ENCODE measurements around the gene PRRX2.

DNA sequence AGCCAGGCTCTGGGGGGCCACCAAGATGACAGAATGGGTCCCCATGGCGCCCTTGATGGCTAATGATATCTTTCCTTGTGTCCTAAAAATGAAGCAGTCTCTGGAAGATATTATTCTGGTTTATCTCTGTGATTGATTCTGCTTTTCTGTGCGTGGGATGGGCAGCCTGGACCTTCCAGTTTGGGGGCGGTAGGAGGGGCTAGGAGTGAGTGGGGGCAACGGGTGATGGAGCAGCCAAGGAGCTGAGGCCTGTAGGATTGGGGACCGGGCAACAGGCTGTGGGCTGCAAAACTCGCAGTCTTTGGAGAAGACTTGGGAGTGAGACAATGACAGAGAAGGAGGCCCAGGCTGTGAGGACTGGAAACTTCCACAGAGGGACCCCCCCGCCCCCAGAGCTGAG, 8.8 kb downstream of the PRRX2 start:
- TF ChIP-seq, protein P1, sequence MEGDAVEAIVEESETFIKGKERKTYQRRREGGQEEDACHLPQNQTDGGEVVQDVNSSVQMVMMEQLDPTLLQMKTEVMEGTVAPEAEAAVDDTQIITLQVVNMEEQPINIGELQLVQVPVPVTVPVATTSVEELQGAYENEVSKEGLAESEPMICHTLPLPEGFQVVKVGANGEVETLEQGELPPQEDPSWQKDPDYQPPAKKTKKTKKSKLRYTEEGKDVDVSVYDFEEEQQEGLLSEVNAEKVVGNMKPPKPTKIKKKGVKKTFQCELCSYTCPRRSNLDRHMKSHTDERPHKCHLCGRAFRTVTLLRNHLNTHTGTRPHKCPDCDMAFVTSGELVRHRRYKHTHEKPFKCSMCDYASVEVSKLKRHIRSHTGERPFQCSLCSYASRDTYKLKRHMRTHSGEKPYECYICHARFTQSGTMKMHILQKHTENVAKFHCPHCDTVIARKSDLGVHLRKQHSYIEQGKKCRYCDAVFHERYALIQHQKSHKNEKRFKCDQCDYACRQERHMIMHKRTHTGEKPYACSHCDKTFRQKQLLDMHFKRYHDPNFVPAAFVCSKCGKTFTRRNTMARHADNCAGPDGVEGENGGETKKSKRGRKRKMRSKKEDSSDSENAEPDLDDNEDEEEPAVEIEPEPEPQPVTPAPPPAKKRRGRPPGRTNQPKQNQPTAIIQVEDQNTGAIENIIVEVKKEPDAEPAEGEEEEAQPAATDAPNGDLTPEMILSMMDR (IDR thresholded peaks at IDR 0.05), result no peak
- no peak for TF ChIP-seq POLR2A (IDR thresholded peaks at IDR 0.05)
- TF ChIP-seq POLR2AphosphoS5 (IDR thresholded peaks at IDR 0.05), result no peak
- no peak for TF ChIP-seq EP300 (IDR thresholded peaks at IDR 0.05)

Measured in upper lobe of left lung (tissue), 4 donors.